Measurements from ENCODE around the gene FAM180A. TPM values are rescaled to one million over a fixed set of nuclear protein-coding genes. Genes with fewer than 3 reads are reported as not detected.

The FAM180A gene
- total RNA-seq, 3 donors from 2014 or later (not counting 1 experiment from before 2014, with no cell fraction given), result not detected

DNA sequence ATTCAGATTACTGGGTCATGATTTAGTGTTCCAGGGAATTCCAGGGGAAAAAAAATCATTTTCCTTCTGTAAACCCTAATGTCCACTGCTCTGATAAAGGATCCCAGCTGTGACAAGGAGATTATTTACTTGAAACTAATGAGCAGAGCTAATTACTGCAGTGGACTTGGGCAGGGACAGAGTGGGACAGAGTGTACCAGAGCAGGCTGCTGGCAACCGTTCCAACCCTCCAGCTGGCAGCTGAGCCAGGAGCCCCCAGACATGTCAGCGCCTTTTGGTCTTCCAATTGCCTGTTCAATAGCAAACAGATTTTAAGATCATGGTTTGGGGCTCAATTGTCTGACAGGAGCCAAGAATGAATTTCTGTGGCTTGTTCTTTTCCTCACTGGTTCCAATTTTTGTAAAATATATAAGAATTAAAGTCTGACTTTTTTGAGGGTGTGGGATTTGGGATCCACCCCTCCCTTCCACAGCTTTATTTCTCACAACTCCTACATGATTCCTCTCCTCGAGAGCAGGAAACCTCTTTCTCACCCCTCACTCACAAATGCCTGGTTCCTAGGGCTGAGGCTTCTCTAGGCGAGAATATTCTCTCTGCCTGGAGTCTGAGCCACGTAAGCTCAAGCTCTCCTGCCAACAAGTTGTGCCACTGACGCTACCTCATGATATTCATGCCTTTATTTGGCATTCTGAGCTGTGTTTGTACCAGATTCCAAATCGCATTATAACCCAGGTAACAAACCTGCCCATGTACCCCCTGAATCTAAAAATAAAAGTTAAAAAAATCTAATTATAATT, 20.6 kb upstream of the FAM180A start:
- peaks cover 8 to 41% of the 10 kb centered on the region in 2 donors for H3K27me3 Mint-ChIP-seq (ENCODE audit: low read depth in 2 of 2)
- TF ChIP-seq, protein P1, sequence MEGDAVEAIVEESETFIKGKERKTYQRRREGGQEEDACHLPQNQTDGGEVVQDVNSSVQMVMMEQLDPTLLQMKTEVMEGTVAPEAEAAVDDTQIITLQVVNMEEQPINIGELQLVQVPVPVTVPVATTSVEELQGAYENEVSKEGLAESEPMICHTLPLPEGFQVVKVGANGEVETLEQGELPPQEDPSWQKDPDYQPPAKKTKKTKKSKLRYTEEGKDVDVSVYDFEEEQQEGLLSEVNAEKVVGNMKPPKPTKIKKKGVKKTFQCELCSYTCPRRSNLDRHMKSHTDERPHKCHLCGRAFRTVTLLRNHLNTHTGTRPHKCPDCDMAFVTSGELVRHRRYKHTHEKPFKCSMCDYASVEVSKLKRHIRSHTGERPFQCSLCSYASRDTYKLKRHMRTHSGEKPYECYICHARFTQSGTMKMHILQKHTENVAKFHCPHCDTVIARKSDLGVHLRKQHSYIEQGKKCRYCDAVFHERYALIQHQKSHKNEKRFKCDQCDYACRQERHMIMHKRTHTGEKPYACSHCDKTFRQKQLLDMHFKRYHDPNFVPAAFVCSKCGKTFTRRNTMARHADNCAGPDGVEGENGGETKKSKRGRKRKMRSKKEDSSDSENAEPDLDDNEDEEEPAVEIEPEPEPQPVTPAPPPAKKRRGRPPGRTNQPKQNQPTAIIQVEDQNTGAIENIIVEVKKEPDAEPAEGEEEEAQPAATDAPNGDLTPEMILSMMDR (IDR thresholded peaks at IDR 0.05), result no peak
- no peak overlapping the region for H3K27ac Mint-ChIP-seq
- H3K4me3 ChIP-seq (ENCODE audit: low read length), result no peak overlapping the region
- H3K4me1 Mint-ChIP-seq, result no peaks in the 10 kb centered on the region
- H3K4me1 ChIP-seq (ENCODE audit: control insufficient read depth, insufficient read depth, low read length), result no peaks in the 10 kb centered on the region
- no peak overlapping the region for H3K27ac ChIP-seq (ENCODE audit: low read length)
- DNase-seq (no peak), ATAC-seq (no peak)
- intact Hi-C loops (cut with micrococcal nuclease), result no loop called here
- 80% methylated on average over 7 of the region's 7 CpGs for WGBS (ENCODE audit: insufficient coverage)
- H3K9me3 Mint-ChIP-seq, result no peaks in the 10 kb centered on the region
- no peak overlapping the region for H3K4me3 Mint-ChIP-seq
- H3K36me3 ChIP-seq (ENCODE audit: control insufficient read depth, insufficient read depth, low read length), result no peaks in the 10 kb centered on the region
- H3K27me3 ChIP-seq (ENCODE audit: control insufficient read depth, insufficient read depth, low read length), result no peaks in the 10 kb centered on the region
- H3K36me3 Mint-ChIP-seq, result no peaks in the 10 kb centered on the region
- H3K9me3 ChIP-seq (ENCODE audit: control insufficient read depth, insufficient read depth, low read length), result no peaks in the 10 kb centered on the region

DNA sequence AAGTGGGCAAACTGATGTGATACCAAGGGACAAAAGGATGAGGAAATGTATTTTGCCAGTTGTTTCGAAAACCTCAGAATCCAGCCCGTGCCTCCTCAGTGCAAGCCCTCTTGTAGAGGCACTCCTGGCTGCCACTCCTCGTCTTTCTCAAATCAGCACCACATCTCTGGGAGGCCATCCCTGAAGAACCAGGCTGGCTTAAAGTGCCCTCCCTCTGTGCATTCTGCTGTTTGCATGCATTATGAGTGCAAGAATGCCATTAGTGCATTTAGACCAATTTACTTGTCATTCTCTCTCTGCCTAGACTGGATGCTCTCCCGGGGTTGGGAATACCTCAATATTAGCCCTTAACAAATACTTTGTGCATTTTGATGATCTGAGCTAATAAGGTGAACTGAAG, 19.9 kb upstream of the FAM180A start:
- Histone ChIP-seq H3K27me3 (ENCODE audit: control insufficient read depth, insufficient read depth, low read length) (no peaks in the 10 kb centered on the region), H3K4me1 (ENCODE audit: control insufficient read depth, insufficient read depth, low read length) (no peaks in the 10 kb centered on the region), H3K27ac (ENCODE audit: low read length) (no peak overlapping the region), H3K9me3 (ENCODE audit: control insufficient read depth, insufficient read depth, low read length) (no peaks in the 10 kb centered on the region), H3K36me3 (ENCODE audit: control insufficient read depth, insufficient read depth, low read length) (no peaks in the 10 kb centered on the region), H3K4me3 (ENCODE audit: low read length) (no peak overlapping the region)
- H3K9me3 Mint-ChIP-seq, result no peaks in the 10 kb centered on the region
- H3K36me3 Mint-ChIP-seq, result no peaks in the 10 kb centered on the region
- no peaks in the 10 kb centered on the region for H3K4me1 Mint-ChIP-seq
- DNase-seq, result no peak
- ATAC-seq, result no peak
- peaks cover 8 to 48% of the 10 kb centered on the region in 2 donors for H3K27me3 Mint-ChIP-seq (ENCODE audit: low read depth in 2 of 2)
- TF ChIP-seq, protein P1 (IDR thresholded peaks at IDR 0.05), result no peak
- H3K27ac Mint-ChIP-seq, result no peak overlapping the region
- H3K4me3 Mint-ChIP-seq, result no peak overlapping the region
- 87% methylated on average over 3 of the region's 4 CpGs for WGBS (ENCODE audit: insufficient coverage)
- intact Hi-C loops (cut with micrococcal nuclease), result no loop called here

DNA sequence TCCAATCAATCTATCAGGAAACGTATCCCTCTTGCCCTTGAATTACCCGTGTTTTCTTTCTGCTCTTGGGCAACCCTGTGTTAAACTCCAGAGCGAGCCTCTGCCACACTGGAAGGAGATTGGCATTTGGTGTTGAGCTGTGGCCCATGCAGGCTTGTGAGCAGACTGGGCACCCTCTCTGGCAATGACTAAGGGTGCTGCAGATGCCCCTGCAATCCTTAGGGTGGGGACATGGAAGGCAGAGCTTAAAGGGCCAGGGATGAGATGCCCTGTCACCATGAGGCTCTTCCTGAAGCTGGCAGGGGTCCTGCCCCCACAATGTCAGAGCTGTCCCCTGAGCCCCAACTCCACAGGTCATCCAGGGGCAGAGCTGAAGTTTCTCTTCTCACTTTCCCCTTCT, 19.5 kb upstream of the FAM180A start:
- no peaks in the 10 kb centered on the region for H3K9me3 Mint-ChIP-seq
- Histone ChIP-seq H3K27me3 (ENCODE audit: control insufficient read depth, insufficient read depth, low read length) (no peaks in the 10 kb centered on the region), H3K9me3 (ENCODE audit: control insufficient read depth, insufficient read depth, low read length) (no peaks in the 10 kb centered on the region), H3K4me1 (ENCODE audit: control insufficient read depth, insufficient read depth, low read length) (no peaks in the 10 kb centered on the region), H3K4me3 (ENCODE audit: low read length) (no peak overlapping the region), H3K27ac (ENCODE audit: low read length) (no peak overlapping the region), H3K36me3 (ENCODE audit: control insufficient read depth, insufficient read depth, low read length) (no peaks in the 10 kb centered on the region)
- H3K27me3 Mint-ChIP-seq (ENCODE audit: low read depth in 2 of 2), result peaks cover 8 to 51% of the 10 kb centered on the region in 2 donors
- TF ChIP-seq, protein P1 (IDR thresholded peaks at IDR 0.05), result no peak
- no peak overlapping the region for H3K4me3 Mint-ChIP-seq
- no peaks in the 10 kb centered on the region for H3K4me1 Mint-ChIP-seq
- no peak overlapping the region for H3K27ac Mint-ChIP-seq
- H3K36me3 Mint-ChIP-seq, result no peaks in the 10 kb centered on the region
- DNase-seq, result no peak
- ATAC-seq, result no peak
- 79% methylated on average over 3 of the region's 3 CpGs for WGBS (ENCODE audit: insufficient coverage)
- intact Hi-C loops (cut with micrococcal nuclease), result no loop called here

DNA sequence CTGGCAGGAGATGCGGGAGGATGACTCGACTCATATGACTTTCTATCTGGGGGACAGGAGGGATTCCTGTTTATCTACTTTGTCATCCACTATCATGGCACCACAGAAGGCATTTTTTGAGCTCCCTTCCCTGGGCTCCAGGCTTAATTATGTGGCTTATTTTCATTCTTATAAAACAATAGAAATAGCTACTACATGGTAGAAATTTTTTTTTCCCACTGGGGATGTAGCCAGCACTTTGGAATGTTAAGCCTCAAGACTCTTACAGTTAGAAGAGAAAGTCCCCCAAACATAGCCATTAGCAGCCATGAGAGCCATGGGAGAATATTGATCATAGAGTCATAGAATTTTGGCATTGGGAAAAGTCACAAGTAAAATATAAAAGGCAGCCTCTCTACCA, 14.6 kb upstream of the FAM180A start:
- no peaks in the 10 kb centered on the region for H3K9me3 Mint-ChIP-seq
- Histone ChIP-seq H3K4me1 (ENCODE audit: control insufficient read depth, insufficient read depth, low read length) (no peaks in the 10 kb centered on the region), H3K27me3 (ENCODE audit: control insufficient read depth, insufficient read depth, low read length) (no peaks in the 10 kb centered on the region), H3K27ac (ENCODE audit: low read length) (no peak overlapping the region), H3K4me3 (ENCODE audit: low read length) (no peak overlapping the region), H3K36me3 (ENCODE audit: control insufficient read depth, insufficient read depth, low read length) (no peaks in the 10 kb centered on the region), H3K9me3 (ENCODE audit: control insufficient read depth, insufficient read depth, low read length) (no peaks in the 10 kb centered on the region)
- ATAC-seq (no peak), DNase-seq (no peak)
- TF ChIP-seq, protein P1 (IDR thresholded peaks at IDR 0.05), result no peak
- H3K27me3 Mint-ChIP-seq (ENCODE audit: low read depth in 2 of 2), result peaks cover 18 to 60% of the 10 kb centered on the region in 2 donors
- intact Hi-C loops (cut with micrococcal nuclease), result no loop called here
- H3K27ac Mint-ChIP-seq, result no peak overlapping the region
- no peaks in the 10 kb centered on the region for H3K4me1 Mint-ChIP-seq
- WGBS (ENCODE audit: insufficient coverage), result 100% methylated on average over 2 of the region's 2 CpGs
- H3K36me3 Mint-ChIP-seq, result no peaks in the 10 kb centered on the region
- H3K4me3 Mint-ChIP-seq, result no peak overlapping the region
